GM08714 (cell line): ENCODE results near the gene PPARG.
"Not testable (repeated sequence)": the region's sequence is repeated elsewhere in the genome, so short reads cannot be mapped to it uniquely, and the experiment has no call there.

Experiments used
- H3K4me3 ChIP-seq: fragments of 200-500 bp; sonication (Bioruptor generic); 2 replicates; pipeline ENCODE4 v1.5.1; 2014; ENCODE audit warnings: mild to moderate bottlenecking, low read length, inconsistent platforms
- ZNF274 ChIP-seq: IDR thresholded peaks from 2 replicates; pipeline ENCODE4 v1.6.1; 2012; ENCODE audit warnings: mild to moderate bottlenecking, low read depth, low read length

The PPARG gene

DNA sequence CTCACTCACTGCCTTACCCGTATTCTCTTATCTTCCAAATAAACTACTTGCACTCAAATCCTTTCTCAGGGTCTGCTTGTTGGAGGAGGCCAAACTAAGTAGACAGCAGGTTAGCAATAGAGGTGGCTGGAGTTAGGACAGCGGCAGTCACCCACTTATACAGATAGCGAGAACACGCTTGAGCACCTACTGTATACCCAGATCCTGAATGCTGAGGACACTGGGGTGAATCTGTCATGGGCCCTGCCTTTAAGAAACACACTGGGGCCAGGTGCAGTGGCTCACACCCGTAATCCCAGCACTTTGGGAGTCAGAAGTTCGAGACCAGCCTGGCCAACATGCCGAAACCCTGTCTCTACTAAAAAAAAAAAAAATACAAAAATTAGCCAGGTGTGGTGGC, 157.4 kb downstream of the PPARG start:
- TF ChIP-seq ZNF274, result no peak
- no peak overlapping the region for H3K4me3 ChIP-seq

DNA sequence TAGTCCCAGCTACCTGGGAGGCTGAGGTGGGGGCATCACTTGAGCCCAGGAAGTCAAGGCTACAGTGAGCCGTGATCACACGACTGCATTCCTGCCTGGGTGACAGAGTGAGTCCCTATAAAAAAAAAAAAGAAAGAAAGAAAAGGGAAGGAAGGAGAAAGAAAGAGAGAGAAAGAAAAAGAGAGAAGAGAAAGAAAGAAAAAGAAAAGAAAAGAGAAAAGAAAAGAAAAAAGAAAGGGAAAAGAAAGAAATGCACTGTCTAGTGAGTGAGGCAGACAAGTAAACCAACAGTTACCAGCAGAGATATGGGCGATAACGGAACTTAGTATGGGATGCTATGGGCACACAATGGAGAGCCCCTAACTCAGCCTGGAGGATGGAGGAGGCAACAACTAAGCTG, 158.2 kb downstream of the PPARG start:
- no peak for TF ChIP-seq ZNF274
- no peak overlapping the region for H3K4me3 ChIP-seq

DNA sequence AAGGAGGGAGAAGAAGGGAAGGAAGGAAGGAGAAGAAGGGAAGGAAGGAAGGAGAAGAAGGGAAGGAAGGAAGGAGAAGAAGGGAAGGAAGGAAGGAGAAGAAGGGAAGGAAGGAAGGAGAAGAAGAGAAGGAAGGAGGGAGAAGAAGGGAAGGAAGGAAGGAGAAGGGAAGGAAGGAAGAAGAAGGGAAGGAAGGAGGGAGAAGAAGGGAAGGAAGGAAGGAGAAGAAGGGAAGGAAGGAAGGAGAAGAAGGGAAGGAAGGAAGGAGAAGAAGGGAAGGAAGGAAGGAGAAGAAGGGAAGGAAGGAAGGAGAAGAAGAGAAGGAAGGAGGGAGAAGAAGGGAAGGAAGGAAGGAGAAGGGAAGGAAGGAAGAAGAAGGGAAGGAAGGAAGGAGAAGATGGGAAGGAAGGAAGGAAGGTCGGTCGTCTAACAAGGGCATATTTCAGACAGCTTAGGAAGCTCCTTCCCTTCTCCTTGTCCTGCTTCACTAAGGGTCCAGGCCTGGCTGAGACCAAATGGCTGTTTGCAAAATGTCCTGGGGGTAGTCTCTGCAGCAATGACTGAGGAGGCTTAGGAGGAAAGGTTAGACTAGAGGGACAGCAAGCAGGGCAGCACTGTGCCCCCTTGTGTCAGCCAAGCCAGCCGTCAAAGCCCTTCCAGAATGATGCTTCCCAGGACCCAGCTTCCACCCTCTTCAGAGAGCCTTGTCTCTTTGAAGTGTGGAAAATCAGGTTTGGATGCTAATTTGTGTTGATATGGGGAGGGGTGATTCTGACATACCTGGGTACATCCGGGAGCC, 159.7 kb downstream of the PPARG start:
- H3K4me3 ChIP-seq, result not testable (repeated sequence)

- no peak overlapping the region for H3K4me3 ChIP-seq
- no peak for TF ChIP-seq ZNF274
Observed at GRCh38 chr3:12449889-12450682, 161.2 kb downstream of the PPARG start.

- TF ChIP-seq ZNF274, result no peak
Observed at GRCh38 chr3:12451481-12451880, 162.6 kb downstream of the PPARG start.

GRCh38 chr3:12451960-12452359, 163.1 kb downstream of the PPARG start:
- TF ChIP-seq ZNF274, result no peak
- H3K4me3 ChIP-seq, result no peak overlapping the region

More at GRCh38 chr3:12451481-12451880, 162.6 kb downstream of the PPARG start:
- no peak overlapping the region for H3K4me3 ChIP-seq

DNA sequence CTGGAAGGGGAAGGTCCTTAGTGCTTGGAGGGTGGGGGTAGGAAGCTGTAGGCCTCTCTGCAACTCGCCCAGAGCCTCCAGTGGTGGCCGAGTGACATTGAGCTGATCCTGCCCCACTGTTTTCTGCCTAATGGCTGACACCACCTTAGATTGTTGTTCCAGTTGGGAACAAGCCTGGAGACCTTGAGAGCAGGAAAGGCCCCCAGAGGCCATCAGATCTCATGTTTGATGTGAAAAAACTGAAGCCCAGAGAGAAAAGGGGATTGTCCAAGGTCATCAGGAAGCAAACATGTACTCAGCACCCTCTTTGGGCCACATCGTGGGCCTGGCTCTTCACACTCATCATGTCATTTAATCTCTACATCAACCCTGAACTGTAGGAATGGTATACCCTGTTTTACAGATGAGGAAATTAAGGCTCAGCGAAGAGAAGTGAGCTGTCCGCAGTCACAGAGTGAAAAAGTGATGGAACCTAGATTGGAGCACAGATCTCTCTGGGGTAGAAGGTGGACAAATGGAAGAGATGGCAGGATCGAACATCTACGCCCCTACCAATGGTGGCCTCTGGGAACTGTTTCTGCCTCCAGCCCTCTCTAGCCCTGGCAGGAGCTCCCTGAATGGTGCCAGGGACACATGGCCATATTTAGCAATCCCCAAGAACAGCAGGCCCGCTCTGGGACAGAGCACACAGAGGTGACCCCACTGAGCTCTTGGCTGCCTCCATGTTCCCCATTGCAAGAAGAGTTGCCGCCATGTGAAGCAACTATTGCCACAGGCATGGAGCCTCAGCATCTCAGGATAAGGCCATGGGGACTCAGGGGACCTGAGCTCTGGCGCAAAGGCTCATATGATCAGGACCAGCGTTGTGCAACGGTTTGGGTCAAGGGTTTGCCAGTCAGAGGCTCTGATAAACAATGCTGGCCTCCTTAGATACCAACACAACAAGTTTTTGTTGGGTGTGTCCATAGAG, 163.8 kb downstream of the PPARG start:
- TF ChIP-seq ZNF274, result no peak

DNA sequence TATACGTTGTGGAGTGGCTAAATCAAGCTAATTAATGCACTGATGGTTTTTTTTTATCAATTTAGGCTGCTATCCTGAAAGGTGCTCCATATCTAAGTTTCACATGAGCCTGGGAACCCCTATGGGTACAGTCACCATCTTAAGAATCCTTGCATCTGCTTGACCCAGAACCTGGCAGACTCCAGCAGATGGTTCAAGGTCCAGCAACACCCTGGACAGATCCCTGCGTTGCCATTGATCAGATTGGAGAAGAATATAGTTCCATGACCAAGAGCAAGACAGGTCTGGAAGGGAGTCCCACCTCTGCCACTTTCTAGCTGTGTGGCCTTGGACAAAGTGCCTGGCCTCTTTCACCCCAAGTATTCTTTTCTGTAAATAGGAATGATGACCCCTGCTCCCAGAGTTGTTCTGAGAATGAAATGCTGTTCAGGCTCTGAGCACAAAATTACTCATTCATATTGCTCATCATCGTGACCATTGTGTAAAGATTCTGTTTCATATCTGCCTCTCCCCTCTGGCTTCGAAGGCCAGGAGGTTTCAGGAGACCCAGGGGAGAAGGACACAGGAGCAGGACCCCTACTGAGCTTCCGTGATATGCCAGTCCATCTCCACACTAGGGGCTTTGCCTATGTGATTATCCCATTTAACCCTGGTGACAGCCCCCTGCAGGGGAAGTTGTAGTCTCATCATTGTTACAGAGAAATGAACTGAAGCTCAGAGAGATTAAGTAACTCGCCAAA, 165.4 kb downstream of the PPARG start:
- no peak for TF ChIP-seq ZNF274
- H3K4me3 ChIP-seq, result no peak overlapping the region

More for the DNA sequence above, 163.8 kb downstream of the PPARG start:
- no peak overlapping the region for H3K4me3 ChIP-seq

GRCh38 chr3:12454816-12455121, 165.9 kb downstream of the PPARG start:
- no peak for TF ChIP-seq ZNF274
- H3K4me3 ChIP-seq, result no peak overlapping the region

DNA sequence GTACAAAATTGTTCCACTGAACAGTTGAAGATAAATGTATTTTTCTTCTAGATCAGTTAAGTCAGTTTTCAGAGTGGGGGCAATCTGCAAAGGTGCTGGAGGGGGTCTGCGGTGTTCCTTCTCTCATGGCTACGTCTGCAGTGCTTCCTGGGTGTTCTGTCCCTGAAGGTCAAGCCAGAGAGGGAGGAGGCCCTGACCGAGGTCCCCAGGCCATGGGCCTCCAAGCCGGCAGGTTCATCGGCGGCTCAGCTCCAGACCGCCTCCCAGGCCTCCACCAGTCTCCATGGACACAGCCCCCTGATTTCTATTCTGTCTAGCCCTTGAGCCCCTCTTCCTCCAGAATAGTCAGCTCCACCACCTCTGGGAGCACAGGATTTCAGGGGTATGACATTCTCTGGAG, 166.9 kb downstream of the PPARG start:
- no peak overlapping the region for H3K4me3 ChIP-seq
- TF ChIP-seq ZNF274, result no peak

GRCh38 chr3:12456441-12456840, 167.6 kb downstream of the PPARG start:
- no peak for TF ChIP-seq ZNF274
- no peak overlapping the region for H3K4me3 ChIP-seq

- H3K4me3 ChIP-seq, result not testable (repeated sequence)
Observed at GRCh38 chr3:12457380-12457779, 168.5 kb downstream of the PPARG start.

- H3K4me3 ChIP-seq, result no peak overlapping the region
- TF ChIP-seq ZNF274, result no peak
Observed at GRCh38 chr3:12458901-12459300, 170.0 kb downstream of the PPARG start.

GRCh38 chr3:12460127-12460526, 171.3 kb downstream of the PPARG start:
- H3K4me3 ChIP-seq, result no peak overlapping the region
- TF ChIP-seq ZNF274, result no peak
